SK-N-SH (cell line): ENCODE measurements around the gene GOLGA3.

Experiments
- EP300 ChIP-seq, 2 experiments: IDR thresholded peaks; 2 replicates each; pipeline versions ENCODE4 v1.4.0 to v1.6.1; 2012; ENCODE audit warnings: borderline replicate concordance in 1 of 2, low read depth in 1 of 2, low read length in 1 of 2
- EZH2phosphoT487 ChIP-seq: fragments of 200-600 bp; sonication (generic); IDR thresholded peaks from 2 replicates; pipeline ENCODE4 v1.6.1; 2017; ENCODE audit warnings: low read depth, mixed run types, mild to moderate bottlenecking, antibody characterized with exemption, moderate library complexity, borderline replicate concordance
- FOXJ3 ChIP-seq: sonication (generic); formaldehyde crosslinking; IDR thresholded peaks from 2 replicates; pipeline ENCODE4 v1.5.1; 2020; ENCODE audit warnings: mild to moderate bottlenecking, missing genetic modification reagents
- JUND ChIP-seq: IDR thresholded peaks from 2 replicates; pipeline ENCODE4 v1.4.0; 2012
- POLR2AphosphoS5 ChIP-seq: IDR thresholded peaks from 2 replicates; pipeline ENCODE4 v1.6.1; 2012; ENCODE audit warnings: low read depth, low read length
- RAD21 ChIP-seq: IDR thresholded peaks from 2 replicates; pipeline ENCODE4 v1.6.1; 2012; ENCODE audit warnings: mild to moderate bottlenecking, low read length
- RCOR1 ChIP-seq: fragments of 150-350 bp; IDR thresholded peaks from 2 replicates; pipeline ENCODE4 v1.6.1; 2017; ENCODE audit warnings: antibody characterized with exemption, low read length
- RFX5 ChIP-seq: IDR thresholded peaks from 2 replicates; pipeline ENCODE4 v1.6.1; 2012; ENCODE audit warnings: mild to moderate bottlenecking, improper control_type of control experiment, low read length
- SMC3 ChIP-seq: IDR thresholded peaks from 2 replicates; pipeline ENCODE4 v1.6.1; 2012; ENCODE audit warnings: low read depth, low read length, improper control_type of control experiment
- YY1 ChIP-seq: IDR thresholded peaks from 2 replicates; pipeline ENCODE4 v1.4.0; 2012; ENCODE audit warnings: low read depth, mild to moderate bottlenecking
- TF ChIP-seq, protein P1 (sequence below): fragments of 200-600 bp; sonication (generic); IDR thresholded peaks from 2 replicates; pipeline ENCODE4 v1.6.1; 2017; ENCODE audit warnings: antibody characterized with exemption, mild to moderate bottlenecking, moderate library complexity
- TF ChIP-seq, protein P2 (sequence below): IDR thresholded peaks from 2 replicates; pipeline ENCODE4 v1.4.0; 2012; ENCODE audit warnings: low read depth, borderline replicate concordance
- TF ChIP-seq, protein P3 (sequence below): IDR thresholded peaks from 2 replicates; pipeline ENCODE4 v1.6.1; 2012; ENCODE audit warnings: mild to moderate bottlenecking, low read depth, low read length, moderate library complexity

DNA sequence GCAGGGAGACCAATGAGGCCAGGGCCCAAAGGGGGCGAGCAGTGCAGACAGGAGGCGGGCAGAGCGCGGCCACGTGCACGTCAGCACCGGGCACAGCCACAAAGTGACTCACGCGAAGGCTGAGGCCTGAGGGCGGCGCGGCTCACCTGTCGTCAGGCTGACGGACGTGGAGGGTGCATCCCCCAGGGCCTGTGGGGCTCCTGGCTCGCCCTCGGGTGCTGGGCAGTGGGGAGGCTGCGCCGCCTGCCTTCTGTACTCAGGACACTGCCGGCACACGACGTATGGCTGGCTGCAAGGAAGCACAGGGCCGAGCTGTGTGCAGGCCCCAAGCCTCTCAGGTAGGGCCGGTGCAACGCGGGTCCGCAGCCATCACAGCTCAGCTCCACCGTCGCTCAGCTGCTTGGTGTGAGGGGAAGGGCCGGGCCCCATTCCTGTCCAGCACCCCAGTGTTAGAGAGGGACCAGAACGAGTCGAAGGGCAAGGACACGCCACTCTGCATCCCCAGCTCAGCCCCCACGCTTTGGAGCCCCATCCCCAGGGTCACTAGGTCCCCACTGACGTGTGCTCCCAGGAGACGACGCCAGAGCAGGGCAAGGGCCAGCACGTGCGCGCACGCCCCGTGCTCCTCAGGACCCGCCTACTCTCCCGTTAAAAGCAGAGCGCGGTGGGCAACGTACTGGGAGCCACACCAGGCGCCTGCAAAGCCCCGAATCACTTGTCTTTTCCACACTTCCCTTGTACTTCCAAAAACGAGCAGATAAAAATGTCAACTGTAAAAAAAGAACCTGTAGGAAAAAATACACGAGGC lies 24.8 kb upstream of the GOLGA3 start:
- TF ChIP-seq, protein P1, sequence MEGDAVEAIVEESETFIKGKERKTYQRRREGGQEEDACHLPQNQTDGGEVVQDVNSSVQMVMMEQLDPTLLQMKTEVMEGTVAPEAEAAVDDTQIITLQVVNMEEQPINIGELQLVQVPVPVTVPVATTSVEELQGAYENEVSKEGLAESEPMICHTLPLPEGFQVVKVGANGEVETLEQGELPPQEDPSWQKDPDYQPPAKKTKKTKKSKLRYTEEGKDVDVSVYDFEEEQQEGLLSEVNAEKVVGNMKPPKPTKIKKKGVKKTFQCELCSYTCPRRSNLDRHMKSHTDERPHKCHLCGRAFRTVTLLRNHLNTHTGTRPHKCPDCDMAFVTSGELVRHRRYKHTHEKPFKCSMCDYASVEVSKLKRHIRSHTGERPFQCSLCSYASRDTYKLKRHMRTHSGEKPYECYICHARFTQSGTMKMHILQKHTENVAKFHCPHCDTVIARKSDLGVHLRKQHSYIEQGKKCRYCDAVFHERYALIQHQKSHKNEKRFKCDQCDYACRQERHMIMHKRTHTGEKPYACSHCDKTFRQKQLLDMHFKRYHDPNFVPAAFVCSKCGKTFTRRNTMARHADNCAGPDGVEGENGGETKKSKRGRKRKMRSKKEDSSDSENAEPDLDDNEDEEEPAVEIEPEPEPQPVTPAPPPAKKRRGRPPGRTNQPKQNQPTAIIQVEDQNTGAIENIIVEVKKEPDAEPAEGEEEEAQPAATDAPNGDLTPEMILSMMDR: no peak
- TF ChIP-seq EZH2phosphoT487 (no peak), YY1 (no peak), SMC3 (no peak), JUND (no peak), POLR2AphosphoS5 (no peak), RAD21 (no peak), FOXJ3 (CRISPR knock-in tag) (no peak), RCOR1 (no peak), EP300 (IDR thresholded peaks at IDR 0.05; ENCODE audit: borderline replicate concordance in 1 of 2, low read depth in 1 of 2, low read length in 1 of 2) (no peak), RFX5 (no peak)
- TF ChIP-seq, protein P2, sequence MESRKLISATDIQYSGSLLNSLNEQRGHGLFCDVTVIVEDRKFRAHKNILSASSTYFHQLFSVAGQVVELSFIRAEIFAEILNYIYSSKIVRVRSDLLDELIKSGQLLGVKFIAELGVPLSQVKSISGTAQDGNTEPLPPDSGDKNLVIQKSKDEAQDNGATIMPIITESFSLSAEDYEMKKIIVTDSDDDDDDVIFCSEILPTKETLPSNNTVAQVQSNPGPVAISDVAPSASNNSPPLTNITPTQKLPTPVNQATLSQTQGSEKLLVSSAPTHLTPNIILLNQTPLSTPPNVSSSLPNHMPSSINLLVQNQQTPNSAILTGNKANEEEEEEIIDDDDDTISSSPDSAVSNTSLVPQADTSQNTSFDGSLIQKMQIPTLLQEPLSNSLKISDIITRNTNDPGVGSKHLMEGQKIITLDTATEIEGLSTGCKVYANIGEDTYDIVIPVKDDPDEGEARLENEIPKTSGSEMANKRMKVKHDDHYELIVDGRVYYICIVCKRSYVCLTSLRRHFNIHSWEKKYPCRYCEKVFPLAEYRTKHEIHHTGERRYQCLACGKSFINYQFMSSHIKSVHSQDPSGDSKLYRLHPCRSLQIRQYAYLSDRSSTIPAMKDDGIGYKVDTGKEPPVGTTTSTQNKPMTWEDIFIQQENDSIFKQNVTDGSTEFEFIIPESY: no peak
- TF ChIP-seq, protein P3, sequence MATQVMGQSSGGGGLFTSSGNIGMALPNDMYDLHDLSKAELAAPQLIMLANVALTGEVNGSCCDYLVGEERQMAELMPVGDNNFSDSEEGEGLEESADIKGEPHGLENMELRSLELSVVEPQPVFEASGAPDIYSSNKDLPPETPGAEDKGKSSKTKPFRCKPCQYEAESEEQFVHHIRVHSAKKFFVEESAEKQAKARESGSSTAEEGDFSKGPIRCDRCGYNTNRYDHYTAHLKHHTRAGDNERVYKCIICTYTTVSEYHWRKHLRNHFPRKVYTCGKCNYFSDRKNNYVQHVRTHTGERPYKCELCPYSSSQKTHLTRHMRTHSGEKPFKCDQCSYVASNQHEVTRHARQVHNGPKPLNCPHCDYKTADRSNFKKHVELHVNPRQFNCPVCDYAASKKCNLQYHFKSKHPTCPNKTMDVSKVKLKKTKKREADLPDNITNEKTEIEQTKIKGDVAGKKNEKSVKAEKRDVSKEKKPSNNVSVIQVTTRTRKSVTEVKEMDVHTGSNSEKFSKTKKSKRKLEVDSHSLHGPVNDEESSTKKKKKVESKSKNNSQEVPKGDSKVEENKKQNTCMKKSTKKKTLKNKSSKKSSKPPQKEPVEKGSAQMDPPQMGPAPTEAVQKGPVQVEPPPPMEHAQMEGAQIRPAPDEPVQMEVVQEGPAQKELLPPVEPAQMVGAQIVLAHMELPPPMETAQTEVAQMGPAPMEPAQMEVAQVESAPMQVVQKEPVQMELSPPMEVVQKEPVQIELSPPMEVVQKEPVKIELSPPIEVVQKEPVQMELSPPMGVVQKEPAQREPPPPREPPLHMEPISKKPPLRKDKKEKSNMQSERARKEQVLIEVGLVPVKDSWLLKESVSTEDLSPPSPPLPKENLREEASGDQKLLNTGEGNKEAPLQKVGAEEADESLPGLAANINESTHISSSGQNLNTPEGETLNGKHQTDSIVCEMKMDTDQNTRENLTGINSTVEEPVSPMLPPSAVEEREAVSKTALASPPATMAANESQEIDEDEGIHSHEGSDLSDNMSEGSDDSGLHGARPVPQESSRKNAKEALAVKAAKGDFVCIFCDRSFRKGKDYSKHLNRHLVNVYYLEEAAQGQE: no peak
